ENCODE data around the gene HCFC1R1.

The HCFC1R1 gene

DNA sequence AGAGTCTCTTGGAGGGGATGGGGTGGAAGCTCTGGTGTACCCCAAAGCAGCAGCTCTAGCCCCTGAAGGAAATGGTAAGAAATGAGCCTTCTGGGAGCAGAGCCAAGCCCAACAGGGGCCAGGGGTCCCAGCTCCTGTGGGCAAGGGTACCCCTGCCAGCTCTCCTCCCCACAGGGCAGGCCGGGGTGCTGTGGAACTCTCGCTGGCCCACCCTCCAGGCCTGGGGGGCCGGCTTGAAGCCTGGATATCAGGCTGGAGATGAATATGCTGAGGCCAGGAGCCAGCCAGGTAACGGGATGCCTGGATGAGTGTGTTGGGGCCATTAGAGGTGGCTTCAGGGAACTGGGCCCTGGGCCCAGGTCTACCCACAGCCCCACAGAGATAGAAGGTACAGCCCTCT, 23.2 kb downstream of the HCFC1R1 start:
- DNase-seq (ENCODE audit: low spot score) = no peak

DNA sequence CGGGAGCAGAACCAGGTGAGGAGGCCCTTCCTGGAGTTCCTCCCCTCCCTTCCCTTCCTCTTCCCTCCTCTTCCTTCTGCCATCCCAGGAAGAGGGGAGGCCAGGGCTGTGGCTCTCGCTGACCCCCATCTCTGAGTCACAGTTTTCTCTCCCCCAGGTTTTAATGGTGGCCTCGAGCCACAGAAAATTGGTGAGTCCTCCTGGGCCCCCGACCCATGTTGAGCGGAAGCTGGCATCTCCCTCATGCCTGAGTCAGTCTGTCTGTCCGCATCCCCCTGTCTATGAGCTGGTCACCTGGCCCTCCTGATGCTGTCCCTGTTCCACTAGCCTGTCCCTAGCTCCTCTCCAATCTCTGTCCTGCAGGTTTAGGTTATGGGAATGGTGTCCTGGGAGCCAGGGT, 23.8 kb downstream of the HCFC1R1 start:
- no peak for DNase-seq (ENCODE audit: low spot score)

DNA sequence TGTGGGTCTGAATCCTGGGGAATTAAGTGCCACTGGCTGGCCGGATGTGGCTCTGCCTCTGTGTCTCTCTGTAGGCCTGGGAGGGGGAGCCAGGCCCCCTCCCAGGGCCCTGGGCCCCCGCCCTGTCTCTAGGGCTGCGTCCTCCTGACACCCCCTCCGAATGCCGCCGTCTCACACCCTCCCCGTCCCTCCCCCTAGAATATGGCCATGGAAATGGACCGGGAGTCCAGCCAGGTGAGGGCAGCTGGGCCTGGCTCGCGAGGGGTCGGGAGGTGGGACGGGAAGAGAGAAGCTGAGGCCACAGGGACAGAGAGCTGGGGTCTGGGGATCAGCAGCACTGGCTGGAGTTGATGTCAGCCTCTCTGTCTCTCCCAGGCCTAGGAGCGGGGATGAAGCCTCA, 27.4 kb downstream of the HCFC1R1 start:
- DNase-seq (ENCODE audit: low spot score) = no peak

DNA sequence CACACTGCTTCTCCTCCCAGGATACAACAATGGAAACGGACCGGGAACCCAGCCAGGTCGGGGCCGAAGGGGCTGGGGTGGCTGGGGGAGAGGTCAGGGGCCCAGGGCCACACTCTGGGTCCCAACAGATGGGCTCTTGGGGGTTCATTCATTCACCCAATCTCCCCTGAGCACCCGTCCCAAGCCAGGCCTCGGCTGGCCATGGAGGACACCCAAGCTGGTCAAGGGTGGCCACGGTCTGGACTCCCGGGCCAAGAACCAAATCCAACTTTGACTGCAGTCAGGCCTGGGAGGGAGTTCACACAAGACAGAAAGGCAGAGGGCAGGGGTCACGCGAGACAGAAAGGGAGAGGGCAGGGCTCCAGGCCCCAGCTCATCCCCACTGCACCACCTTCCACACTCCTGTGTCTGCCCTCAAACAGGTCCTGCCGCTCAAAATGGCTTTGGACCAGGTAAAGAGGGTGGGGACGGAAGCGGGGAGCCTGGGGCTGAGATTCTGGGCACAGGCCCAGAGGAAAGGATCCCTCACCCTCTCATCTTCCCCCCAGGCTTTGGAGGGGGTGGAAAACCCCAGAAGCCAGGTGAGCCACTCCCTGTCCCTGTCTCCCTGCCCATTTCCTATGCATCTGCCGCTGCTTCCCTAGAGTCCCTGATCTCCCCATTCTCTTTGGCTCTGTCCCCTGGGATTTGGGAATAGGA, 31.2 kb downstream of the HCFC1R1 start:
- DNase-seq (ENCODE audit: low spot score) = no peak

DNA sequence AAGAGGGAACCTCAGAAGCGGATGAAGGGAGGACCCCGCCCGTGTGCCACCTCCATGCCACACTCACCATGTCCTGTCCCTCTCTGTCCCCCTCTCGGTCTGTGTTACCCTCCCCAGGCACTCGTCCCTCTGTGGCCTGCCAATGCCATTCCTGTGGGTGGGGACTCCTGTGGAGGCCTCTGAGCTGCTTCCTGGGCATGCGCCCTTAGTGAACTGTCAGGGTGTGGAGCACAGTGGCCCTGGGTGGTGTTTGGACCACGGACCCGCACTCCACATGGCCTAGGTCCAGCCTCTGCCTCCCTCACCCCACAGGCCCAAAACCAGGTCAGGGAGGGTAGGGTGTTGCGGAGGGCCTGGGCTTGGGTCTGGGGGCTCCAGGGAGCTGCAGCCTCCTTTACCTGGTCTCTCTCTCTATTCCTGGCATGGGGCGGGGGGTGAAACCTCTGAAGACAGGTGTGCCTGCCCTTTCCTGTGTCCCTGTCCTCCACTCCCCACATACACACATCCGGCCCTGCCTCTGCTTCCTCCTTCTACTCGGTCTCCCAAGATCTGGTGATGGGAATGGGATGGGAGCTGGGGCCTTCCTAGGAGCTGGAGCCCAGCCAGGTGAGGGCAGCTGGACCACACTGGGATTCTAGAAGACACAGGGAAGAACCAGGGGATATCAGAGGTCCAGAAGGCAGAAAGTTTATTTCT, 32.0 kb downstream of the HCFC1R1 start:
- DNase-seq (ENCODE audit: low spot score) = no peak

DNA sequence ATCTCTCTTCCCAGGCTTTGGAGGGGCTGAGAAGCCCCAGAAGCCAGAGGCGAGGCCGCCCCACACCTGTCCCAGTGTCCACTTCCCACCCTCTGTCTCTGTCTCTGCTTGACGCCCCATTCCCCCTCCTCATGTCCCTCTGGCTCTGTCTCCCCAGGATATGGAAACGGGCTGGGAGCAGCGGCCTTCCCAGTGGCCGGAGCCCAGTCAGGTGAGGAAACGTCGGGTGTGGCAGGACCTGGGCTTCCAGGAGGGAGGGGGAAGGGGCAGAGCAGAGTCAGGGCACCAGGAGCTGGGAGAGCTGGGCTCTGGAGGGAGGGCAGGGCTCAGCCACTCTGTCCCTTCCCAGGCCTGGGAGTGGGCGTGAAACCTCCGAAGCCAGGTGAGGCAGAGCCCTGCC, 32.9 kb downstream of the HCFC1R1 start:
- no peak for DNase-seq (ENCODE audit: low spot score)

DNA sequence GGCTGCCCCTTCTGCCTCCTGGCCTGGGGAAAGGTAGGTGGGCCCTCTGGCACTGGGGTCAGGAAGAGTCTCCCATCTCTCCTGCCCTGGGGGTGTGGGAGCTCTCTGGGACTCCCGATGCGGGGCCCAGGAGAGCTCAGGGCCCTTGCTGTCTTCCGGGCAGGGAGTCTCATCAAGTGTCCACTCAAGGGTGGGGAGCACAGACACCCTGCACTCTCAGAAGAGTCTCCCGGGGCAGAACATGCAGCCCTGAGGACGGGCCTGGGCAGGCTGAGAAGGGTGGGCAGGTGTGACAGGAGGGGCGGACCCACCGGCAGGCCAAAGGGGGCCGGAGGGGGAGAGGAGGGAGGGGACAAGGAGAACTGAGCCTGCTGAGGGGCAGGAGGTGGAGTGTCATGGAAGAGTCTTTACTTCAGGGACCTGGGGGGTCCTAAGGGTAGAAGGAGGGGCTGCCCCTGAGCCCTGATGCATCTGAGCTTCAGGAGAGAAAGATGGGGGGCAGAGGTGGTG, 35.1 kb downstream of the HCFC1R1 start:
- DNase-seq (ENCODE audit: low spot score) = no peak

DNA sequence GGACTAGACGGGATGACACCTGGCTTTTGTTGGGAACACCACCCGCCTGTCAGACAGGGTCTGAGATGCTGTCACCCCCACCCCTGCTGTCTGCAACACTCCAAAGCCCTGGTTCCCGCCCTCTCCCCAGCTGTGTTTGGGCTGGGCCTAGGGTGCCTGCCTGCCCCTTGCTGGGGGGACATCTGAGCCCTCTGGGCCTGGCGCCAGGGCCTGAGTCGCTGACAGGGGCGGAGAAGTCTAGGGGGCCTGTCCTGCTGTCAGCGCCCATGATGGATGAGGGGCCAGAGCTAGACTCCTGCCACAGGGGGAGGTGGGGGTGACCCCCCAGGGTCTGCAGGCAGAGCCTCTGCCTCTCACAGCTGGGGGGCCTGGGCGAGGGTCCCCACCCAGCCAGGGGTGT, 35.9 kb downstream of the HCFC1R1 start:
- DNase-seq (ENCODE audit: low spot score) = no peak

DNA sequence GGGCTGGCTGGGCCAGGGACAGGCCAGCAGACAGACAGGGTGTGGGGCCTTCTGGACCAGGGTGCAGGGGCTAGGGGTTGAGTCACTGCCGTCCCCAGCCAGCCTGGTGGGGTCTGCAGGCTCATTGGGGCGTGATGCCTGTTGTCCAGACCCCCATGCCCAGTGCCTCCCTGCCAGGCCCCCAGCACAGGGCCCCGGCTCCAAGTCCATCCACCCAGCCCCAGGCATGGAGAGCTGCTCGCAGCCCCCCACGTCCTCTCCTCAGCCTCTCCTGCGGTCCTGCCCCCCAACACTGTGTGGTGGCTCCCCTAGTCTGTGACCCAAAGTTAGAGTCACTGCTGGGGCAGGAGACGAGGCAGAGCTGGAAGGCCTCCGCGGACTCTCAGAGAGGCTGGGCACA, 36.5 kb downstream of the HCFC1R1 start:
- no peak for DNase-seq (ENCODE audit: low spot score)

DNA sequence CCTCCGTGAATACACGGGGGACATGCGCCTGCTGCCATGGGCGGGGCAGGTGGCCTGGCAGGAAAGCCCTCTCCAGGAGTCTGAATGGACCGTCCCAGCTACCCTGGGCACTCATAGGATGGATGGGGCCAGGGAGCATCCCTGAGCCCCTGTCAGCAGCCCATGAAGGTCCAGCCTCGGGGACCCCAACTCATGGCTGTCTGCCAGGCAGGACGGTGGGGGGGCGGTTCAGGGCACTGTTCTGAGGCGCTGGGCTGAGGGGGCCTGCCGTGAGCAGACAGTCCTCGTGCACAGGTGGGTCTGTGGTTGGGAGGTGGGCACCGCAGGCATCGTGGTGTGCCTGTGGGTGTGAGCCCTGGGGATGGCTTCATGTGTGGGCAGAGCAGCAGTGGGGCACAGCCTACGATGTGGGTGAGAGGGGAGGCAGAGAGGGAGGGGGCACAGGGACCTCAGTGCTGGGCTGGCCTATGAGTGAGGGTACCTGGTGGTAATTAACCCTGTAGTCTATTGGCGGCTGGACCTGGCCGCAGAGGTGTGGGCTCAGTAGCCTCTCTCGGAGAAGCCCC, 37.0 kb downstream of the HCFC1R1 start:
- no peak for DNase-seq (ENCODE audit: low spot score)

DNA sequence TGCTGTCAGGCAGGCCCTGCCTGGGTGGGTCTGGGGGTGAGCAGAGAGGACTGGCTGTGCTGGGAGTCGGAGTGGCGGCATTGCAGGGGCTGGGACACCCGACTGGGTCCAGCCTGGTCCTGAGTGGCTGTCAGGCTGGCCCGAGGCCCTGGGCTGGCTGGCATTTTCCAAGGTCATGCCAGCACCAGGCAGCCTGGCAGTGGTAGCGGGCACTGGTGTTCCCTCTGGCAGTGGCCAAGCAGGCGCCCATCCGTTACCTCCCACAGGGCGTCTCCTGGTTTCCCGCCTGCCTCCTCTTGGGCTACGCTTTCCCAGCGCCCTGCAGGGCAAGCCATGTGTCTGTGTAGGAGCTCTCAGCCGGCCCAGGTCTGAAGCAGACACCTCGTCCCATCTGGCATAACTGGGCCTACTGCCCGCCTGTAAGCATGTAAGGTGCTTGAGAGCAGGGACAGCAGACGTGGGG, 37.8 kb downstream of the HCFC1R1 start:
- no peak for DNase-seq (ENCODE audit: low spot score)

DNA sequence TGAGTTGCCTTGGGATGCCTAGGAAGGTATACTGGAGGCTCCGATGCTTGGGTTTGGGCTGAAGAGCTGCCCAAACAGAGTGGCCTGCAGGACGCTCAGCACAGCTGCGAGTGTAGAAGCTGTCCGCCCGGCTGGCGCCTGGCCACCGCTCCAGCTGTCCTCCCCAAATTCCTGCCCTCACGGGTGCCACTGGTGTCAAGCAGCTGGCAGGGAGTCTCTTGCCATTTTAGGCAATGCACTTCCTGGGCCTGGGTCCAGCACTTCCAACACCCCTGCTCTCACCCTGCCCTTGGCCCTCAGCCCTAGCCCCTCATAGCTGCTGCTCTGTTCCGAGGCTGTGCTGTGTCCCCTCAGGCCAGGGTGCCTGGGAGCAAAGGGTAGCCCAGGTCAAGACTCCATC, 38.3 kb downstream of the HCFC1R1 start:
- DNase-seq (ENCODE audit: low spot score) = no peak

DNA sequence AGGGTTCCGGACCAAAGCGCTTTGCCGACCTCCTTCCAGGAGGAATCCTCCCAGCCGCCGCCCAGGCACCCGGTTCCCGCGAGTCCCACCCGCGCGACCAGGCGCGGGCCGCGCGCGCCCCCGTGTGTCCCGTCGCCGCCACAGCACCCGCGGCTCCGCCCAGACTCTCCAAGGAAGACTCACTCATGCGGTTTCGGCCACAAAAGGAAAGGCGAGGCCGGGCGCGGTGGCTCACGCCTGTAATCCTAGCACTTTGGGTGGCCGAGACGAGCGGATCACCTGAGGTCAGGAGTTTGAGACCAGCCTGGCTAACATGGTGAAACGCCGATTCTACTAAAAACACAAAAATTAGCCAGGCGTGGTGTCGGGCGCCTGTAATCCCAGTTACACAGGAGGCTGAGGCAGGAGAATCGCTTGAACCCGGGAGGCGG, 40.0 kb downstream of the HCFC1R1 start:
- DNase-seq (ENCODE audit: low spot score) = peak; percentile 72

DNA sequence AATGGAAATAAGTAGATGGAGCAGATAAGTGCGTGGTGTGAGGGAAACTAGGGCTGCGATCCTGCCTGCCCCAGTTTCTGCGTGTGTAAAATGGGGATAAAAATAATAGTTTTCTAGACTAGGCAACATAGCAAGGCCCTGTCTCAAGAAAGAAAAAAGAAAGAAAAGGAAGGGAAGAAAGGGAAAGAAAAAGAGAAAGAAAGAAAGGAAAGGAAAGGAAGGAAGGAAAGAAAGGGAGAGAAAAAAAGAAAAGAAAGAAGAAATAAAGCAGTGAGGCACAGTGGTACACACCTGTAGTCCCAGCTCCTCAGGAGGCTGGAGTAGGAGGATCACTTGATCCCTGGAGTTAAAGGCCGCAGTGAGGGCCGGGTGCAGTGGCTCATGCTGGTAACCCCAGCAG, 41.3 kb downstream of the HCFC1R1 start:
- no peak for DNase-seq (ENCODE audit: low spot score)

DNA sequence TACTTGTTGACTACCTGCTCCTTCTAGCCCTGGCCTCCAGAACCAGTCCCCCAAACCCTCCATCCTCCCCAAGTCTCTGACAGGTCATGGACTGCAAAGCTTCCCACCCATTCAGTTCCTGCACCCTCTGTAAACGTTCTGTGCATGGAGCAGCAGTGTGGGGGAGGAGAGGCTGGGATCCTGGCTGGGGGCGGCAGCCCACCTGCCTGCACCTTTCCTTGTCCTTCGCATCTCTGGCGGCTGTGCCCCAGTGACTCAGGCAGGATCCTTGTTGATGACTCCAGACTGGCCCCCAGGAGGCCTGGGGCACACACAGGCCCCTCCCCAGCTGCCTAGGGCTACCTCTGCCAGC, 41.9 kb downstream of the HCFC1R1 start:
- DNase-seq (ENCODE audit: low spot score) = no peak

DNA sequence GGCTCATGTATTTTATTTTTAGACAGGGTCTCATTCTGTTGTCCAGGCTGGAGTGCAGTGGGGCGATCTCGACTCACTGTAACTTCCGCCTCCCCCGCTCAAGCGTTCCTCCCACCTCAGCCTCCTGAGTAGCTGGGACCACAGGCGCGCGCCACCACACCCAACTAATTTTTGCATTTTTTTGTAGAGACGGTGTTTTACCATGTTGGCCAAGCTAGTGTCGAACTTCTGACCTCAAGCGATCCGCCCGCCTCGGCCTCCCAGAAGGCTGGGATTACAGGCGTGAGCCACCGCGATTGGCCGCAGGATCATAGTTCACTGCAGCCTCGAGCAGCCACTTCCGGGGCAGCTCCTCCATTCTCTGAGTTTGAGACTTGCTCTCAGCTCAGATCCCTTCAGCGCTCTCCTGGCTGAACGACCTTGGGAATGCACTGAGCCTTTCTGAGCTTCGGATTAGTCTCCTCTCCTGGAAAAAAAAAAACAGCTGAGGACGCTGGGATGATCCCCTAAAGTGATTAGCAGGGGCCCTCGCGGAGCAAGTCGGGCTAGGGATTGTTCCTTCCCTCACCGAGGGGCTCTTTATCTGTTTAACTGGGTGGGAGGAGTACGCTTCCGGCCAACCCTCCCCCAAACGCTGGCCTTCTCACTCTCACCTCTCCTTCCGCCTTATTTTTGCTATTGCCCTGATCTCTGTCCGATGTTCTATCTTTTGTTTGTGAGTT, 42.4 kb downstream of the HCFC1R1 start:
- no peak for DNase-seq (ENCODE audit: low spot score)

DNA sequence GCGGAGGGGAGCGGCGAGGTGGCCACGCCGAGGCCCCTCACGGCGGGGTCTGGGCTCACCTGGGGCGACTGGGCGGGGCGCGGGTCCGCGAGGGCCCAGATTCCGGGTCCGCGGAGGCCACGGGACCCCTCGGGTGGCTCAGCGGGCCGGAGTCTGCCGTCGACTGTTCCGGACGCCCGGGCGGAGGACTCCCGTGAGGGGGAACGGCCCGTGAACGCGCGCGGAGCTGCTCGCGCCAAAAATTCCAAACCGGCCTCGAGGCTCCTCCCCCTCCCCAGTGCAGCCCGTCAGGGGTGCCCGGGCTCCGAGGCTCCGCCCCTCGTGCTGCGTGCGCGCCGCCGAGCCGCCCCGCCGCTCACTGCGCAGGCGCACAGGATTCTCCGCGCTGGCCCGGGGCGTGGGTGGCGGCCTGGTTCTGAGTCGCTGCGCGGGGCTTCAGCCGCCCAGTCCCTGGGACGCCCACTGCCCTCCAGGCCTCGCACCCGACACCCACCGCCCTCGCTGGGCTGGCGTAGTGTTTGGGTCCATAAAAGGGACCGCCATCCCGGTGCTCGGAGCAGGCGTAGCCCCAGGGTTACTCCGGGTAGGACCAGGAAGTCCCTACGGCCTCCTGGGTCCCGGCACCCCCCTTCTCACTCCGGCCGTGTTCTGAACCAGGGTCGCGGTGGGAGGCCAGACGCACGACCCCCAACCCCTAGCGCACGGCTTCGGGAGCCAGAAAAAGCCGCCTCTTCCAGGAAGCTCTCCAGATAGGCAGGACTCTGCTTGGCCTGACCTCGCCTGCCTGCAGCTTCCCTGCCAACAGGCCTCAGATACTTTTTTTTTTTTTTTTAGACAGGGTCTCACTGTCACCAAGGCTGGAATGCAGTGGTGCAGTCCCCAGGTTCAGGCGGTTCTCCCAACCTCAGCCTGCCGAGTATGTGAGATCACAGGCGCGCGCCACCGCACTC, 43.2 kb downstream of the HCFC1R1 start, which contains the start of gene PKMYT1:
TSS of gene PKMYT1 (minus strand) at position 220 of the 950 bp plus-strand sequence. CDS start 789 bp downstream, outside the sequence.
- peak; percentile 94 for DNase-seq (ENCODE audit: low spot score)

DNA sequence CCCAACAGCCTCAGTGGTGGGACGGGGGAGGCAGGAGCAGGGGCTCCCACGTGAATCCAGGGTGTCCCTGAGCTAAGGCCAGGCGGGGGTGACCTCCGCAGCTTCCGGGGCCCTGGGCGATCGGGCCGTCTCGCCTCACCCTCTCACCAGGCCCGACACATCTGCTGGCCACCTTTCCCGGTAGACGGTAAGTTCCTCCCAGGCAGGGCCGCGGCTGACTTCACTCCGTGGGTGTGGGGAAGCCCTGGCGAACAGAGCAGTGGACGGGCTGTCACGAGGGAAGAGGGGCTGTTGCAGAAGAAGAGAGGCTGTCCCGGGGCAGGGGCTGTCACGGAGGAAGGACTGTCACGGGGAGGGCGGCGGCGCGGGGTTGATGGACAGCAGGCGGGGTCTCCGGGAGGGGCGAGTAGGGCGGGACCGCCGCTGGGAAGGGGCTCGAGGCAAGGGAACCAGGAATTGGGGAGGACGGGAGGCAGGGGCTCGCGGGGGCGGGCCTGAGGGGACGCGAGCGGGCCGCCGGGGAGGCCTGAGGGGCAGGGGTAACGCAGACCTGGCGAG, 44.0 kb downstream of the HCFC1R1 start:
- no peak for DNase-seq (ENCODE audit: low spot score)

DNA sequence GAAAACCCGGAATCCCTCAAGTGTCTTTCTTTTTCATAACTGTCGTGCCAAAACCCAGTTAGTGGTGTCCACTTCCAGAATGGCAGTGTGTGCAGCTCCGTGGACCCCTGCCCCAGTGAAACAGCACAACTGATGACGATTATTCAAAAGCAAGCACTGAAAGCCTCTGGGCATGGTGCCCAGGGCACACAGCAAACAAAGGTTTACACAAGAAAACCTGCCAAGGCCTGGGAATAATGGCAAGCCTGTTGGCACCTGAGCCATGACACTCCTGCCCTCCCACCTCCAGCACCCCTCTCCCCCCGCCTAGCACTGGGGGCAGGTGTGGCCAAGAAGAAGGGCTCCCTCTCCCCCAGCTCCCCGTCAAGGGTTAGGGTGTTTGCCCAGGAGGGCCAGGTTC, 46.3 kb downstream of the HCFC1R1 start:
- no peak for DNase-seq (ENCODE audit: low spot score)

DNA sequence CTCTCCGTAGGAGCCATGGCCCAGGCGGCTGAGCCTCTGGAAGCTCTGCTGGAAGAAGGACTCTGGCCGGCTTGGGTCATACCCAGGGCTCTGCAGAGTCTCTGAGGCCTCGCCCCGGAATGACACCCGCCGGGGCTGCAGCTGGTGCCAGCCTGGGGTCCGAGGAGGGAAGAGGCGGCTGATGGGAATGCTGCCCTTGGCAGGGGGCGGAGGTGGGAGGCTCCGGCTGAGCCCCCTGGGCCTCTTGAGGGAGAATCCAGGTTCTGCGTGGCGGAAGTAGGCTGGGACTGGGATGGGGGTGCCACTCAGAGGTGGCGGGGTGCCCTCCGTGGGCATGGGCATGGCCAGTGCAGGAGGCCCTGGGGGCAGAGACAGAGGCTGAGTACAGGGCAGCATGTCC, 47.1 kb downstream of the HCFC1R1 start:
- DNase-seq (ENCODE audit: low spot score) = no peak

DNA sequence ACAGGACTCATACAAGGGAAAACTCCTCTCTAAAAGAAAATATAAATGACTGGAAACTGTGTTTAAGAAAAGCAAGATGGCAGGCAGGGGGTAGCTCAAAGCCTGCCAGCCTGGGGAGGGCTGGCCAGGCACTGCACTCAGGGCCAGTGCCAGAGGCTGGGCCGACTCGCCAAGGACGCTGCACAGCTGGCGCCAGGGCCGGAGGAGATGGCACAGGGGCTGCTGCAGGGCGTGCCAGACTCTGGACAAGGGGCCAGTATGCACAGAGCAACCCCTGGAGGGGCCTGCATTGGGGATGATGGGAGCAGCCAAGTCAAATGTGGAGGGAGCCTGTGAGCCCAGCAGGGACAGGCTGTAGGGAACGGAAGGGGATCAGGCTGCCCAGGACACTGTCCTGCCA, 47.5 kb downstream of the HCFC1R1 start:
- no peak for DNase-seq (ENCODE audit: low spot score)

Measured in hematopoietic multipotent progenitor cell treated with erythropoietin and hydrocortisone succinate and interleukin-3 and kit ligand, for 17 days (in vitro differentiated cells).